GM18868 (cell line): ENCODE results near the gene HSD17B2.
"Not testable (repeated sequence)": the region's sequence is repeated elsewhere in the genome, so short reads cannot be mapped to it uniquely, and the experiment has no call there.

ENCODE experiments used
- ATAC-seq: cut with Tn5 transposase; IDR thresholded peaks from one replicate; pipeline ENCODE4 v1.9.1; 2021; ENCODE audit warnings: mild to moderate bottlenecking, moderate library complexity; ENCODE audit not compliant: unreplicated experiment

The HSD17B2 gene

GRCh38 chr16:82034981-82035612, at the start of gene HSD17B2:
Gene HSD17B2 (plus strand): TSS chr16:82035253. CDS start chr16:82035425, 172 bp downstream.
- no peak for ATAC-seq

GRCh38 chr16:81987121-81987520, 47.9 kb upstream of the HSD17B2 start:
- no peak for ATAC-seq

- ATAC-seq, result no peak
These were observed 47.3 kb upstream of the HSD17B2 start for GRCh38 chr16:81987706-81988105.

GRCh38 chr16:81992859-81993258, 42.2 kb upstream of the HSD17B2 start:
- ATAC-seq, result no peak

- no peak for ATAC-seq
These were observed 40.6 kb upstream of the HSD17B2 start for GRCh38 chr16:81994485-81994884.

GRCh38 chr16:81995651-81996050, 39.4 kb upstream of the HSD17B2 start:
- ATAC-seq, result no peak

- ATAC-seq, result no peak
These were observed 38.2 kb upstream of the HSD17B2 start for GRCh38 chr16:81996664-81997509.

- no peak for ATAC-seq
These were observed 37.3 kb upstream of the HSD17B2 start for GRCh38 chr16:81997738-81998137.

GRCh38 chr16:82002831-82003230, 32.2 kb upstream of the HSD17B2 start:
- ATAC-seq, result no peak

GRCh38 chr16:82004601-82005000, 30.5 kb upstream of the HSD17B2 start:
- ATAC-seq, result no peak

GRCh38 chr16:82005027-82005830, 29.8 kb upstream of the HSD17B2 start:
- no peak for ATAC-seq

- ATAC-seq, result no peak
These were observed 29.0 kb upstream of the HSD17B2 start for GRCh38 chr16:82006036-82006435.

- ATAC-seq, result no peak
These were observed 27.9 kb upstream of the HSD17B2 start for GRCh38 chr16:82007189-82007588.

- ATAC-seq, result no peak
These were observed 26.0 kb upstream of the HSD17B2 start for GRCh38 chr16:82008957-82009592.

GRCh38 chr16:82009789-82010188, 25.3 kb upstream of the HSD17B2 start:
- ATAC-seq, result not testable (repeated sequence)

GRCh38 chr16:82010649-82011048, 24.4 kb upstream of the HSD17B2 start:
- no peak for ATAC-seq

GRCh38 chr16:82011199-82011641, 23.8 kb upstream of the HSD17B2 start, which contains the start of gene SDR42E1:
Gene SDR42E1 (minus strand): TSS chr16:82011470. CDS start chr16:82000858, 10,612 bp downstream.
- ATAC-seq, result peak; percentile 97

- no peak for ATAC-seq
These were observed 21.9 kb upstream of the HSD17B2 start for GRCh38 chr16:82013139-82013538.

- ATAC-seq, result no peak
These were observed 18.8 kb upstream of the HSD17B2 start for GRCh38 chr16:82016263-82016662.

GRCh38 chr16:82016964-82017363, 18.1 kb upstream of the HSD17B2 start:
- no peak for ATAC-seq
